HAP-1 (cell line): ENCODE data around the gene VSNL1.

Source experiments
- DNase-seq, 2 experiments: peaks; one replicate each; pipeline ENCODE4 v3.0.0-alpha.2; 2016 to 2020; ENCODE audit warnings: low spot score in 2 of 2
- H3K27me3 ChIP-seq: fragments of 250-450 bp; sonication (Bioruptor Pico); 2 replicates; pipeline ENCODE4 v1.5.1; 2020; ENCODE audit warnings: low read depth, mild to moderate bottlenecking, moderate library complexity
- H3K36me3 ChIP-seq: fragments of 250-450 bp; sonication (Bioruptor Pico); replicated peaks from 2 replicates; pipeline ENCODE4 v1.5.1; 2020; ENCODE audit warnings: mild to moderate bottlenecking
- H3K4me1 ChIP-seq: fragments of 250-450 bp; sonication (Bioruptor Pico); 2 replicates; pipeline ENCODE4 v1.5.1; 2020; ENCODE audit warnings: mild to moderate bottlenecking
- H3K4me3 ChIP-seq: fragments of 250-450 bp; sonication (Bioruptor Pico); 2 replicates; pipeline ENCODE4 v1.5.1; 2020; ENCODE audit warnings: mild to moderate bottlenecking, moderate library complexity
- H3K9me3 ChIP-seq: fragments of 250-450 bp; sonication (Bioruptor Pico); 2 replicates; pipeline ENCODE4 v1.5.1; 2020; ENCODE audit warnings: mild to moderate bottlenecking, moderate library complexity
- in situ Hi-C: fragments of 300-500 bp; cut with MboI; formaldehyde crosslinking; loops from 3 replicates; pipeline ENCODE4 v1.14.3; 2020; ENCODE audit warnings: low sequenced_read_pairs, inconsistent platforms, mixed read lengths

VSNL1 gene

GRCh38 chr2:17540093-17540812 lies at the start of gene VSNL1:
VSNL1 (plus strand) TSS chr2:17540696; CDS start chr2:17592075, 51,379 bp downstream.
- DNase-seq: peak; percentile 69 to 85
- Histone ChIP-seq H3K4me1 (no peaks in the 10 kb centered on the region; the same call in 1 of the 2 replicates), H3K9me3 (no peaks in the 10 kb centered on the region), H3K27me3 (peaks cover 27% of the 10 kb centered on the region), H3K36me3 (no peaks in the 10 kb centered on the region), H3K4me3 (peak within 1 kb of the TSS; percentile 32)
- in situ Hi-C loops: no loop called here

GRCh38 chr2:17495590-17495989 lies 44.9 kb upstream of the VSNL1 start:
- DNase-seq: no peak
- Histone ChIP-seq H3K9me3 (no peaks in the 10 kb centered on the region), H3K4me1 (no peaks in the 10 kb centered on the region), H3K36me3 (no peaks in the 10 kb centered on the region), H3K4me3 (no peak overlapping the region), H3K27me3 (no peaks in the 10 kb centered on the region)
- in situ Hi-C loops: no loop called here

- in situ Hi-C loops: no loop called here
- DNase-seq: no peak
- H3K4me3 ChIP-seq: no peak overlapping the region
Observed at GRCh38 chr2:17497718-17498117, 42.8 kb upstream of the VSNL1 start.

GRCh38 chr2:17506736-17507616 lies 33.5 kb upstream of the VSNL1 start:
- in situ Hi-C loops: no loop called here
- no peaks in the 10 kb centered on the region for H3K36me3 ChIP-seq
- no peak overlapping the region for H3K4me3 ChIP-seq
- H3K9me3 ChIP-seq: no peaks in the 10 kb centered on the region
- no peaks in the 10 kb centered on the region for H3K27me3 ChIP-seq
- no peak for DNase-seq
- 0 out of 2 replicates have a peak, but pooled peaks cover 4% of the 10 kb centered on the region for H3K4me1 ChIP-seq

More at GRCh38 chr2:17497718-17498117, 42.8 kb upstream of the VSNL1 start:
- Histone ChIP-seq H3K36me3 (no peaks in the 10 kb centered on the region), H3K27me3 (no peaks in the 10 kb centered on the region), H3K4me1 (no peaks in the 10 kb centered on the region), H3K9me3 (no peaks in the 10 kb centered on the region)

DNA sequence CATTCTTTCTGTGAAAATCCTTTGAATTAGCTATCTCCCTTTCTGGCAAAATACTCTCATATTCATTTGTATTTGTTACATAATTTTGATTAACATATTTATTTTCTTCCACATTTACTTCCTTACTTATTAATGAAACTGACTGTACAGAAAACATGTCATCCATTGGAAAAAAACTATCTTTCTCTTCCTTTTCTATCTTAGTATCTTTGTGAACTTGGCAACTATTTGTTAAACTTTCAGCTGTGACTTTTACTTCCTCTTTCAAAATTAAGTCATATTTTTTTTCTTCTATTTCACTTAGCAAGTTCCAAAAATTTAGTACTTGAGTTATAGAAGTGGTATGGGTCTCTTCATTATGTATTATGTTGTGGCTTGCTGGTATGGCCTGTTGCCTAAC lies 24.8 kb upstream of the VSNL1 start:
- Histone ChIP-seq H3K36me3 (no peaks in the 10 kb centered on the region), H3K4me1 (no peaks in the 10 kb centered on the region), H3K4me3 (no peak overlapping the region), H3K27me3 (no peaks in the 10 kb centered on the region), H3K9me3 (no peaks in the 10 kb centered on the region)
- in situ Hi-C loops: no loop called here
- DNase-seq: no peak

DNA sequence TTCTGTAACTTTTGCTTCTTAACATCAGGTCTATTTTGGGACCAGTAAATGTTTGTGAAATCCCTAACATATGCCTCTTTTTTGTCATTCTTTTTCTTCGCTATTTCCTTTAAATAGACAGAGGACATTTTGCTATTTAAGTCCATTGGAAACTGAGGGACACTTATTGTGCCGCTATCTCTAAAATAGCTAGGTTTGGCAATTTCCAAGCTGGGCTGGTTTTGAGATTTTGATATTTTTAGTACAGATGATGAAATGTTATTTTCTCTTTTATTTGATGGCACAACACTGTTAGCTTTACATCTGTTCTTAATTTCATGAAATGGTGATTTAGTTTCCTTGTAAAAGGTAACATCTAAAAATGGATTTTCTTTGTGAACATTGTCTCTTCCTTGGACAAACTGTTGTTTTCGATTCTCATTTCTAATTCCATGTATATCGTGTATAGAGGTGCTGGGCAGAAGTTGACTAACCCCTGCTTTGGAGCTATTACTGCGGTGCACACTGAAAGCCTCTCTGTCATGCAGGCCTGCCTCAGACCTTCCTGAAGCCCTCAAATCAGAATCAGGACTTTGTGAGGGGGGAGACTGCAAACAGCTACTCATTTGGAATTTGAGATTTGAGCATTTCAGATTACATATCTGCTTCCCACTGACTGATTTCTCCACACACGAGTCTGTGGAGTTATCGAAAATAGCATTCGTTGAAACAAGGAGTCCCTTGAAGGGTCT lies 22.9 kb upstream of the VSNL1 start:
- no peaks in the 10 kb centered on the region for H3K9me3 ChIP-seq
- in situ Hi-C loops: no loop called here
- H3K4me3 ChIP-seq: peak overlapping the region; percentile 19

DNA sequence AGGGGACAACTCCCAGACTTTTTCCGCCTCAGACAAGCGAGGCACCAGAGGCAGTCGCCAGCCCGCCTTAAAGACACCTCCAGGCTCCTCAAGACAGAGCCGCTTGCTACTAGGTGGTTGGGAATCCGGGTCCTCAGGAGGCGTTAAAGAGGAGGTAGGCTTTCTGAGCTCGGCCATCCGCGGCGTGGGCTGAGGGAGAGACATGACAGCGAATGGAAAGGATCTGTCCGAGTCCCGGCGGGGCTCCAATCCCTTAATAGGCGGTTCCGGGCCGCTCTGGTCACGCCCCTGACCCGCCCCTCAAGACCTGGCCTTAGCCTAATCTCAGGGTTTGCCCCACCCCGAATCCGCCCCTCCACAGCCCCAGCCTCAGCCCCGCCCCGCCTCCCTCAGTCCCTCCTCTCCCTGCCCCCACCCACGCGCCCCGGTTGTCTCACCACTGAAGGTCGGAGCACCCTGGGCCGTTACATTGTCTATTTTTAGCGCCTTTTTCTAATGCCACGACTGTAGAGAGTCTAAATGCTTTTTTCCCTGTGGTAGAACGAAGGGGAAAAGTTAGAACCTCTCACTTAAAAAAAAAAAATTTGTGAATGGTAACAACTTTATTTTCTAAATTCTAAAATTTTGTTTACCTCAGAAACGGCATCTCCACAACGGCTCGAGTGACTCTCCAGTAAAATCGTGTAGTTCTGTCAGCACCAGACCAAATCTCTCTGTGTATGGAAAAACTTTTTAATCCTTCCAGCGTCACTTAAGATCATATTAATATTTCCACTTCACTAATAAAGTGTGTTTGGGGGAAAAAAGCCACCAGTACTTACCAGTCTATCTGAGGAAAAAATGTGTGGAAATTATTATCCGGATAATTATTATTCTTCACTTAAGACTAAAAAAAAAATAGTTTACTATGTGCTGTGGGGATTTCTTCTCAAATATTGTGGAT lies 22.0 kb upstream of the VSNL1 start, which contains the start of gene RAD51AP2:
RAD51AP2 (minus strand) TSS at position 229 of the 943 bp plus-strand sequence; CDS start at position 204, 25 bp downstream.
- H3K9me3 ChIP-seq: no peaks in the 10 kb centered on the region
- peak; percentile 28 to 79 for DNase-seq
- H3K27me3 ChIP-seq: no peaks in the 10 kb centered on the region
- in situ Hi-C loops: no loop called here
- H3K4me1 ChIP-seq: no peaks in the 10 kb centered on the region; the same call in 1 of the 2 replicates
- H3K36me3 ChIP-seq: no peaks in the 10 kb centered on the region
- peak within 1 kb of the TSS; percentile 19 for H3K4me3 ChIP-seq

More for the DNA sequence above, 22.9 kb upstream of the VSNL1 start:
- DNase-seq: no peak
- no peaks in the 10 kb centered on the region for H3K36me3 ChIP-seq
- no peaks in the 10 kb centered on the region for H3K27me3 ChIP-seq
- no peaks in the 10 kb centered on the region for H3K4me1 ChIP-seq

DNA sequence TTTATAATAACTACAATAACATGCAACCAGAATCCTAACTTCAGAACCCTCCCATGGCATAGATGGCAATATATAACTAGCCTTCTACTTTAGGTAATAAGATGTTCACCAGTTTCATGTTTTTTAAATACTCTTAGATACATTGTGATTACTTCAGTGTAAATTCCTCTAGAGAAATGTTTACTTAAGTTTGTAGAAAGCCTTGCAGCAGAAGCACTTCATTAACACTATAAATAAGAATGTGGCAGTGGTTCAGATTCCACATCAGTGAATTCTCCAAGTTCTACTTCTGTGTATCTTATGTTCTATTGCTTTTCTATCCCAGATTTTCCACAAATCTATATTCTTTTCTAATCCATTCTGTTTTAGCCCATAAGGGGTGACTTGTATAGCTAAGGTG lies 21.0 kb upstream of the VSNL1 start:
- in situ Hi-C loops: no loop called here
- Histone ChIP-seq H3K36me3 (no peaks in the 10 kb centered on the region), H3K4me1 (no peaks in the 10 kb centered on the region; the same call in 1 of the 2 replicates), H3K9me3 (no peaks in the 10 kb centered on the region), H3K27me3 (no peaks in the 10 kb centered on the region), H3K4me3 (no peak overlapping the region)
- no peak for DNase-seq

DNA sequence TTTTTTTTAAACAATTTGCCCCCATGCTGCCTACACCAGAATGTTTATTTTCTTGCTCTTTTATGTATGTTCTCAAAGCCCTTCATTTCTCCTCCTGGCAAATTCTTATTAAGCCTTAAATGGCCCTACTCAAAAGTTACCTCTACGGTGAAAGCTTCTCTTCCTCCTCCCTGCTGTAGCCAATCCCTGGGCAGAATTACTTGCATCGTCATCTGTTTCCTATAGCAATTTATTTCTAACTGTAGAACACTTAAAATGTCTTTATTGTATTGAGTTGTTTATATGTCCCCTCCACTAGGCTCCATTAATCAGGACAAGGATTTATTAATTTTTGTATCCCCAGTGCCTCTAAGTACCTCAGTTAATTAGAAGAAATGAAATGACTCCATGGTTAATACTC lies 19.7 kb upstream of the VSNL1 start:
- in situ Hi-C loops: no loop called here
- H3K4me3 ChIP-seq: no peak overlapping the region
- H3K4me1 ChIP-seq: no peaks in the 10 kb centered on the region; the same call in 1 of the 2 replicates
- no peak for DNase-seq
- no peaks in the 10 kb centered on the region for H3K27me3 ChIP-seq
- no peaks in the 10 kb centered on the region for H3K9me3 ChIP-seq
- no peaks in the 10 kb centered on the region for H3K36me3 ChIP-seq

DNA sequence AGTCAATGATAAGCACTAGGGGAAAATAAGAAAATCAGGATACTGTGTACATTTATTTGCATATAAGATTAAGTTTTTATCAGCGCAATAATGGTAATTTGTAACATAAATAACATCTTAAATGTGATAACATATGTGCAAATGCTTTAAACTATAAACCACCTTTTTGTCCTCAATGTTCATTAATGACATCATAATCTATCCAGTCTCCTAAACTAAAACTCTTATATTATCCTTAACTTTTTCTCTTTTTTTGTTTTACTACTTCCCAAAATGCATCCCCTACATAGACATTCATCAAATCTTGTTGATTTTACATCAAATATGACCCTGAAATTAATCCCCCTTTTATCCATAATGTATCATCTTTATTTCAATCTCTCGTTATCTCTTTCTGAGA lies 18.9 kb upstream of the VSNL1 start:
- Histone ChIP-seq H3K9me3 (no peaks in the 10 kb centered on the region), H3K4me3 (no peak overlapping the region), H3K4me1 (no peaks in the 10 kb centered on the region; the same call in 1 of the 2 replicates), H3K27me3 (no peaks in the 10 kb centered on the region), H3K36me3 (no peaks in the 10 kb centered on the region)
- DNase-seq: no peak
- in situ Hi-C loops: no loop called here

DNA sequence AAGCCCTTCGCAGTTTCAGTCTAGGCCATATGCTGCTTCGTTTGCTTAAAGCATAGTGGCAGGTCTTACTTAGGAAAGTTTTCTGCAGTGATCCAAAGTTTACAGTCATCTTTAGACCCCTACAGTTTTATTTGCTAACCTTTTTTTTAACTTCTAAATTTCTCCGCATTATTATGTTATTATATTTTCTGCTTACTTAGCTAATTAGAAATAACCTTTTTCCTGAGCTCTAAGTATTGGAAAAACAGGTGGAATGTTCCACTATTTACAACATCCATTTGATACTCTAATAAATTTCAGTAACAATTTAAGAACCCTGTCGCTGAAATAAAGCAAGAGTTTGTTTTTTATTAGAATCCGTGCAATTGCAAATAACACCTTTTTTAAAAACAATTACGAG lies 18.2 kb upstream of the VSNL1 start:
- in situ Hi-C loops: no loop called here
- H3K36me3 ChIP-seq: no peaks in the 10 kb centered on the region
- DNase-seq: no peak

GRCh38 chr2:17529771-17530170 lies 10.7 kb upstream of the VSNL1 start:
- peaks cover 11% of the 10 kb centered on the region for H3K27me3 ChIP-seq
- no peaks in the 10 kb centered on the region for H3K4me1 ChIP-seq
- no peak overlapping the region for H3K4me3 ChIP-seq
- DNase-seq: no peak
- in situ Hi-C loops: no loop called here
- H3K9me3 ChIP-seq: no peaks in the 10 kb centered on the region
- no peaks in the 10 kb centered on the region for H3K36me3 ChIP-seq

More for the DNA sequence above, 18.2 kb upstream of the VSNL1 start:
- H3K9me3 ChIP-seq: no peaks in the 10 kb centered on the region
- H3K4me3 ChIP-seq: no peak overlapping the region
- H3K4me1 ChIP-seq: no peaks in the 10 kb centered on the region; the same call in 1 of the 2 replicates
- peaks cover 1% of the 10 kb centered on the region for H3K27me3 ChIP-seq
